ENCODE data around the gene SLC5A10. TPM values are rescaled to one million over a fixed set of nuclear protein-coding genes. Genes with fewer than 3 reads are reported as not detected.

SLC5A10 gene
- total RNA-seq, 1 donor from 2014 or later = not detected

- no peak for DNase-seq (ENCODE audit: extremely low read depth, low read depth, low spot score)
These were observed 29.3 kb downstream of the SLC5A10 start for GRCh38 chr17:18981335-18981641.

GRCh38 chr17:18981642-18982424, 29.9 kb downstream of the SLC5A10 start:
- DNase-seq (ENCODE audit: extremely low read depth, low read depth, low spot score) = no peak

GRCh38 chr17:18984273-18985114, 32.5 kb downstream of the SLC5A10 start:
- DNase-seq (ENCODE audit: extremely low read depth, low read depth, low spot score) = no peak

GRCh38 chr17:18985475-18985874, 33.5 kb downstream of the SLC5A10 start:
- no peak for DNase-seq (ENCODE audit: extremely low read depth, low read depth, low spot score)

GRCh38 chr17:18986541-18987229, 34.7 kb downstream of the SLC5A10 start:
- no peak for DNase-seq (ENCODE audit: extremely low read depth, low read depth, low spot score)

- DNase-seq (ENCODE audit: extremely low read depth, low read depth, low spot score) = no peak
These were observed 35.3 kb downstream of the SLC5A10 start for GRCh38 chr17:18987230-18987610.

GRCh38 chr17:18987862-18988545, 36.0 kb downstream of the SLC5A10 start:
- DNase-seq (ENCODE audit: extremely low read depth, low read depth, low spot score) = no peak

GRCh38 chr17:18988546-18989173, 36.7 kb downstream of the SLC5A10 start:
- DNase-seq (ENCODE audit: extremely low read depth, low read depth, low spot score) = no peak

GRCh38 chr17:18990331-18990730, 38.4 kb downstream of the SLC5A10 start:
- DNase-seq (ENCODE audit: extremely low read depth, low read depth, low spot score) = no peak

GRCh38 chr17:18991531-18992315, 39.8 kb downstream of the SLC5A10 start:
- DNase-seq (ENCODE audit: extremely low read depth, low read depth, low spot score) = no peak

GRCh38 chr17:18992454-18993130, 40.6 kb downstream of the SLC5A10 start:
- no peak for DNase-seq (ENCODE audit: extremely low read depth, low read depth, low spot score)

GRCh38 chr17:18993905-18994526, 42.1 kb downstream of the SLC5A10 start:
- DNase-seq (ENCODE audit: extremely low read depth, low read depth, low spot score) = no peak

- no peak for DNase-seq (ENCODE audit: extremely low read depth, low read depth, low spot score)
These were observed 42.7 kb downstream of the SLC5A10 start for GRCh38 chr17:18994631-18995030.

GRCh38 chr17:18995220-18995619, 43.3 kb downstream of the SLC5A10 start:
- no peak for DNase-seq (ENCODE audit: extremely low read depth, low read depth, low spot score)

- DNase-seq (ENCODE audit: extremely low read depth, low read depth, low spot score) = no peak
These were observed 44.5 kb downstream of the SLC5A10 start for GRCh38 chr17:18996458-18996857.

- DNase-seq (ENCODE audit: extremely low read depth, low read depth, low spot score) = no peak
These were observed 45.8 kb downstream of the SLC5A10 start for GRCh38 chr17:18997650-18998196.

GRCh38 chr17:18999394-18999793, 47.4 kb downstream of the SLC5A10 start:
- DNase-seq (ENCODE audit: extremely low read depth, low read depth, low spot score) = no peak

GRCh38 chr17:18999911-19000310, 47.9 kb downstream of the SLC5A10 start:
- no peak for DNase-seq (ENCODE audit: extremely low read depth, low read depth, low spot score)

Data from glomerular endothelial cell (primary cell).